Cardiac fibroblast (primary cell): ENCODE data around the gene LSM12.

Experiments
- DNase-seq, 2 donors: peaks; one replicate each; pipeline versions ENCODE4 v3.0.0 to v3.0.0-alpha.2; 2010; ENCODE audit warnings: low read depth in 2 of 2
- H3K4me3 ChIP-seq, 2 donors: replicated peaks in 1 of 2; 1 replicate in 1 of 2; 2 replicates in 1 of 2; pipeline ENCODE4 v1.5.1; 2011; ENCODE audit warnings: low read depth in 2 of 2, low read length in 2 of 2, mild to moderate bottlenecking in 2 of 2, moderate library complexity in 1 of 2
- TF ChIP-seq, protein P1 (sequence below): IDR thresholded peaks from one replicate; pipeline ENCODE4 v1.5.1; 2011; ENCODE audit warnings: low read depth, mild to moderate bottlenecking, low read length, inconsistent platforms

Gene LSM12

DNA sequence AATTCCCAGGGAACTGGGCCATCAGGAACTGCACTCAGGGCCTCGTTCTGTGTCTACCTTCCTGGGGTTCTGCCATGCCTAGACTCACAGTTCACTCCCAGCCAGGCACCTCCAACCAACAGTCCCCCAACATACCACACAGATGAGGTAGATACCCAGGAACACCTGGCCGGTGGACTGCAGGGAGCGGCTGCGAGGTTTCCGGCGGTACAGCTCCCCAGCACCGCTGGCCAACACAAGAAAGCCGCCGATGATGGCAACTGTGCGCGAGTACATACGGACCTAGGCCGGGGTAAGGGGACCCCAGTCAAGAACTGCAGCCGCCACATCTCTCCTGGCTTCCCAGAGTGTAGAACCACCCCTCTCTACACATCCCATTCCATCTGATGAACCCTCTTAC lies 53.6 kb downstream of the LSM12 start:
- TF ChIP-seq, protein P1, sequence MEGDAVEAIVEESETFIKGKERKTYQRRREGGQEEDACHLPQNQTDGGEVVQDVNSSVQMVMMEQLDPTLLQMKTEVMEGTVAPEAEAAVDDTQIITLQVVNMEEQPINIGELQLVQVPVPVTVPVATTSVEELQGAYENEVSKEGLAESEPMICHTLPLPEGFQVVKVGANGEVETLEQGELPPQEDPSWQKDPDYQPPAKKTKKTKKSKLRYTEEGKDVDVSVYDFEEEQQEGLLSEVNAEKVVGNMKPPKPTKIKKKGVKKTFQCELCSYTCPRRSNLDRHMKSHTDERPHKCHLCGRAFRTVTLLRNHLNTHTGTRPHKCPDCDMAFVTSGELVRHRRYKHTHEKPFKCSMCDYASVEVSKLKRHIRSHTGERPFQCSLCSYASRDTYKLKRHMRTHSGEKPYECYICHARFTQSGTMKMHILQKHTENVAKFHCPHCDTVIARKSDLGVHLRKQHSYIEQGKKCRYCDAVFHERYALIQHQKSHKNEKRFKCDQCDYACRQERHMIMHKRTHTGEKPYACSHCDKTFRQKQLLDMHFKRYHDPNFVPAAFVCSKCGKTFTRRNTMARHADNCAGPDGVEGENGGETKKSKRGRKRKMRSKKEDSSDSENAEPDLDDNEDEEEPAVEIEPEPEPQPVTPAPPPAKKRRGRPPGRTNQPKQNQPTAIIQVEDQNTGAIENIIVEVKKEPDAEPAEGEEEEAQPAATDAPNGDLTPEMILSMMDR = no peak
- no peak for DNase-seq
- no peak overlapping the region for H3K4me3 ChIP-seq

DNA sequence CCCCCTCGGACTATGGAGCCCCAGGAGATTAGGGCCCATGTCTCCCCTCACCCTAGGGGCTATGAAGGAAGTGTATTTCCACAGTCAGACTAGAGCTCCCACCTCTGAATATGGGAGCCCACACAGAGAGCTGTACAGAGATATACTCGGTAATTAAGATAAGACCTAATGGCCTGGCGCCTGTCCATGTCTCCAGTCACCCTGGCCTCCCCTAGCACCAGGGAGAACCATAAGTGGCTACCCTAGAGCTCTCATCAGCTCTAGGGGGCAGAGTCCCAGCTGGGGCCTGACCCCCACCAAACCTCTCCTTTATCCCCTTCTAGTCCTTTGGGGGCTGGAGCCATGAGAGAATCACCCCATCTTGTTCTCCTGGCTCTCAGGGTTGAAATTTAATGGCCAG lies 54.1 kb downstream of the LSM12 start:
- no peak overlapping the region for H3K4me3 ChIP-seq
- TF ChIP-seq, protein P1 = no peak
- no peak for DNase-seq

DNA sequence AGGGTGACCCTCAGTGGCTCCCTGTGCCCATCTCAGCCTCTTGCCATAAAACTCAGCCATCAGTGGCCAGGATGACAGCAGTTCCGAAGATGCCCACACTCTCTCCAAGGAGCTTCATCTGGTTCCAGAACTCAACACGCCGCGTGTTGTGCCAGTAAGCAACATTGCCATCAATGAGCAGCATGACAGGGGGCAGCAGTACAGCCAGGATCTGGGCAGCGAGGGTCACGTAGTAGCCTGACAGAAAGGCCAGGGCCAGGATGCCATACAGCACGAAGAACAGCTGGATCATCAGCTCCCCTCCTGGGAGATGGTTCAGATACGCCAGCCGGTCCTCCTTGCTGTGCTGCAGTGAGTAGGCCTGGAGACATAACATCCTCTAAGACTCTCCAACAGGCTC lies 54.6 kb downstream of the LSM12 start:
- TF ChIP-seq, protein P1 = no peak
- DNase-seq = no peak
- no peak overlapping the region for H3K4me3 ChIP-seq

DNA sequence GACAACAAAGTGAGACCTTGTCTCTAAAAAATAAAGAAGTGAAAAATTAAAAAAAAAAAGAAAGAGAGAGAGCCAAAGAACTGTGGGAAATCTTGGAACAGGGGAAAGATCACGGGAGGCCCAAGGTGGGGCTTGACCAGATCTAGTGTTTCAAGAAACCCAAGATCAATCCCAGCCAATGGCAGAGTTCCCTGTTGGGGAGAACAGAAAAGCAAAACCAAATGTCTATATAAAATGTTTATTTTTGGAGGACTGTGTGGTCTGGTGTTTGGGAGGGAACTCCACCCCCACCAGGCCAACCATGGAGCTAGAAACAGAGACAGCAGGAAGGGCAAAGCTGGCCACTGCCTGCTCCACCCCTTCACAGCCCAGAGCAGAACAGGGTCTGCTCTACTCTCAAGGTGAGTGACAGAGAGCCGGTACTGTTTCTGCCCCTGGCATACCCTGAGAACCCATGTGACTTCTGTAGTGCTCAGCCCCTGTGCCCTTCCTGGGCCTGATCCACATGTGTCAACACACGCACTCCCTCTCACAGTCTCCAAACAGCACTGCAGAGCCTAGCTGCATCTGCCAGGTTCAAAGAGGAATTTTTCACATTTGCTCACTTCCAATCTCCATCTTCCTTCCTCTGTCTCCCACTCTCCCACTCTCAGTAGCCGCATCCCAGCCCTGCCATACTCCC lies 55.4 kb downstream of the LSM12 start:
- DNase-seq = no peak
- H3K4me3 ChIP-seq = no peak overlapping the region
- TF ChIP-seq, protein P1 = no peak

DNA sequence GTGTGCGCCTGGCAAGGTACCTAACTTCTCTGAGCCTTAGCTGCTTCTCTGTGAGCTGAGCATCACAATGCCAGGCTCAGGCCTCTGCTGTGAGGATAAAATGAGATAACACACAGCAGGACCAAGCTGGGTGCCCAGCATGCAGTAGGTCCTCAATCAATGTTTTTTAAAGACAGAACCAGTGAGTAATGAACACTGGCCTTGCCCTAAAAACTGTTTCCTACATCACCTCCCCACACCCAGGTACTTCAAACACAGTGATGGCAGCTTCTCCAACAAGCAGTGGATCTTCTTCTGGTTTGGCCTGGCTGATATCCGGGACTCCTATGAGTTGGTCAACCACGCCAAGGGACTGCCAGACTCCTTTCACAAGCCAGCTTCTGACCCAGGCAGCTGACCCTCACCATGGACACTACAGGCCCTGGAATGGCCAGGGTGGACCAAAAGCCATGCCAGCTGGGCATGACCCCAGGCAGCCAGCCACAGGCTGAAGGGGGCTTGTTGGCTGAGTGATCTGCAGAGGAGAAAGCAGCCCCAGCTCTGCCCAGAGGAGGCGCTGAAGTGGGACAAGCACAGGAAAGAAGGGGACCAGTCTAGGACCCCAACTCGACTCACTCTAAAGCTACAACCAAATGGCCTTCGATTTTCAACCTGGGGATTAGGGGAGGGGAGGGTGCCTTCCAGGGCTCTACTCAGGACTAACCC lies 58.1 kb downstream of the LSM12 start:
- no peak for DNase-seq
- TF ChIP-seq, protein P1 = no peak
- H3K4me3 ChIP-seq = no peak overlapping the region

DNA sequence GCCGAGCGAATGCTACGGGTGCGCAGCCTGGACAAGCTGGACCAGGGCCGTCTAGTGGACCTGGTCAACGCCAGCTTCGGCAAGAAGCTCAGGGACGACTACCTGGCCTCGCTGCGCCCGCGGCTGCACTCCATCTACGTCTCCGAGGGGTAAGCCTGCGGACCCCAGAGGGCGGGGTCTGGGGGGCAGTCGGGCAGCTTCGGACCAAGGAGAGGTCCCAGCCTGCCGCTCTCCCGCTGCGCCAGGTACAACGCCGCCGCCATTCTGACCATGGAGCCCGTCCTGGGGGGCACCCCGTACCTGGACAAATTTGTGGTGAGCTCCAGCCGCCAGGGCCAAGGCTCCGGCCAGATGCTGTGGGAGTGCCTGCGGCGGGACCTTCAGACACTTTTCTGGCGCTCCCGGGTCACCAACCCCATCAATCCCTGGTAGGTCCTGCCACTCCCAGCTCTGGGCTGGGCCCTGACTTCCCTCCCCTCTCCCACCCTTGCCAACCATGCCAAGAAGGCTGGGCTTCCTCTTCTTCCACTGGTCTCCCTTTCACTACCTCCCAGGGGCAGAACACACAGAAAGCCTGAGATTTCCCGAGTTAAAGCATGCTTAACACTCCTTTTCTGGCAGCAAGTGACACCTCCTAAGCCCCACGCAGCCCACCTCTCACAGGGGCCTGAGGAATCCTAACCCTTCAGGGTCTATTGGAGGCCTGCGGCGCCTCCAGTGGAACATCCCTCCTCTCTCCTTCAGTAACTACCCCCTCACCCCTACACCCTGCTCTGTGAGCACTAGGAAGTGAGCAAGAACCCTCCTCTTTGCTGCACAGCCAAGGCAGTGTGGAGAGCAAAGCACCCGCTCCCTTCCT lies 58.9 kb downstream of the LSM12 start:
- DNase-seq = peak in 1 of 2 donors; percentile 52

More for the DNA sequence above, 58.9 kb downstream of the LSM12 start:
- TF ChIP-seq, protein P1 = no peak
- peak overlapping the region; percentile 66 to 70 for H3K4me3 ChIP-seq
